Epithelial cell of proximal tubule (primary cell): ENCODE data around the gene OMD. TPM values are rescaled to one million over a fixed set of nuclear protein-coding genes. Genes with fewer than 3 reads are reported as not detected.

Experiments used
- DNase-seq: peaks from one replicate; pipeline ENCODE4 v3.0.0-alpha.2; 2011; ENCODE audit warnings: low read depth
- H3K4me3 ChIP-seq: 2 replicates; pipeline ENCODE4 v1.5.1; 2011; ENCODE audit warnings: low read depth, mild to moderate bottlenecking, low read length
- total RNA-seq: library from RNA; depleted of rRNA; stranded (reverse); fragments of >200 nt; gene quantifications from 2 replicates; pipeline ENCODE4 v1.2.3, GENCODE V29; 2015
- TF ChIP-seq, protein P1 (sequence below): conservative IDR thresholded peaks from 2 replicates; pipeline ENCODE4 v1.5.1; 2012; ENCODE audit warnings: low read depth, mild to moderate bottlenecking, low read length

OMD gene, protein sequence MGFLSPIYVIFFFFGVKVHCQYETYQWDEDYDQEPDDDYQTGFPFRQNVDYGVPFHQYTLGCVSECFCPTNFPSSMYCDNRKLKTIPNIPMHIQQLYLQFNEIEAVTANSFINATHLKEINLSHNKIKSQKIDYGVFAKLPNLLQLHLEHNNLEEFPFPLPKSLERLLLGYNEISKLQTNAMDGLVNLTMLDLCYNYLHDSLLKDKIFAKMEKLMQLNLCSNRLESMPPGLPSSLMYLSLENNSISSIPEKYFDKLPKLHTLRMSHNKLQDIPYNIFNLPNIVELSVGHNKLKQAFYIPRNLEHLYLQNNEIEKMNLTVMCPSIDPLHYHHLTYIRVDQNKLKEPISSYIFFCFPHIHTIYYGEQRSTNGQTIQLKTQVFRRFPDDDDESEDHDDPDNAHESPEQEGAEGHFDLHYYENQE
- not detected in 2 replicates for total RNA-seq

- no peak for DNase-seq
- no peak within 1 kb of the TSS for H3K4me3 ChIP-seq
- TF ChIP-seq, protein P1, sequence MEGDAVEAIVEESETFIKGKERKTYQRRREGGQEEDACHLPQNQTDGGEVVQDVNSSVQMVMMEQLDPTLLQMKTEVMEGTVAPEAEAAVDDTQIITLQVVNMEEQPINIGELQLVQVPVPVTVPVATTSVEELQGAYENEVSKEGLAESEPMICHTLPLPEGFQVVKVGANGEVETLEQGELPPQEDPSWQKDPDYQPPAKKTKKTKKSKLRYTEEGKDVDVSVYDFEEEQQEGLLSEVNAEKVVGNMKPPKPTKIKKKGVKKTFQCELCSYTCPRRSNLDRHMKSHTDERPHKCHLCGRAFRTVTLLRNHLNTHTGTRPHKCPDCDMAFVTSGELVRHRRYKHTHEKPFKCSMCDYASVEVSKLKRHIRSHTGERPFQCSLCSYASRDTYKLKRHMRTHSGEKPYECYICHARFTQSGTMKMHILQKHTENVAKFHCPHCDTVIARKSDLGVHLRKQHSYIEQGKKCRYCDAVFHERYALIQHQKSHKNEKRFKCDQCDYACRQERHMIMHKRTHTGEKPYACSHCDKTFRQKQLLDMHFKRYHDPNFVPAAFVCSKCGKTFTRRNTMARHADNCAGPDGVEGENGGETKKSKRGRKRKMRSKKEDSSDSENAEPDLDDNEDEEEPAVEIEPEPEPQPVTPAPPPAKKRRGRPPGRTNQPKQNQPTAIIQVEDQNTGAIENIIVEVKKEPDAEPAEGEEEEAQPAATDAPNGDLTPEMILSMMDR = no peak
Observed at GRCh38 chr9:92424340-92424739, at the start of gene OMD. Gene OMD, minus strand, starts transcription at chr9:92424471. Its CDS starts 6,913 bp downstream, at chr9:92417558.

DNA sequence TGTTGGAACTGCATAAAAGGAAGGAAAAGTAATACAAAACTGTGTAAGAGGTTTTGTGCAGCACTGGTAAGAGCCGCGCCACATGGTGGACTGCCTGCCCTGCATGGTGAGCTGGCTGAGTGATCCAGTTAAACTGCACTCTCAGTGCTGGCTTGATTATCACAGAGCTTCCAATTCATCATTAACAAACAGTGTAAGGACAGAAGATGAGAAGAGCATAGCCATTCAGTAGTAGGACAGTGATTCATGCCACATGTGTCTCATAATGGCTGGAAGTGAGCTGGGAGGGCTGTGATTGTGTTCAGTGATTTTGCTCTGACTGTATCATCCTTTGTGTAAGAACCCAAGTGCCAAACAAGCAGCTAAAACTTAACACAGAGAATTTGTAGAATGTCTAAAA, 43.9 kb upstream of the OMD start:
- peak; percentile 10 for DNase-seq
- H3K4me3 ChIP-seq = no peak overlapping the region
- TF ChIP-seq, protein P1 = no peak

- no peak overlapping the region for H3K4me3 ChIP-seq
- TF ChIP-seq, protein P1 = no peak
- DNase-seq = no peak
Observed at GRCh38 chr9:92467511-92467910, 43.2 kb upstream of the OMD start.

- no peak overlapping the region for H3K4me3 ChIP-seq
- TF ChIP-seq, protein P1 = no peak
- DNase-seq = no peak
Observed at GRCh38 chr9:92467041-92467440, 42.8 kb upstream of the OMD start.

GRCh38 chr9:92463984-92464383, 39.7 kb upstream of the OMD start:
- DNase-seq = peak; percentile 52
- TF ChIP-seq, protein P1 = no peak
- no peak overlapping the region for H3K4me3 ChIP-seq

GRCh38 chr9:92463387-92463786, 39.1 kb upstream of the OMD start:
- TF ChIP-seq, protein P1 = no peak

GRCh38 chr9:92457576-92457975, 33.3 kb upstream of the OMD start:
- TF ChIP-seq, protein P1 = no peak
- DNase-seq = no peak
- H3K4me3 ChIP-seq = no peak overlapping the region

More at GRCh38 chr9:92463387-92463786, 39.1 kb upstream of the OMD start:
- no peak for DNase-seq
- H3K4me3 ChIP-seq = no peak overlapping the region
